HepG2 (cell line): ENCODE results near the gene SLC9A8. TPM values are rescaled to one million over a fixed set of nuclear protein-coding genes. Genes with fewer than 3 reads are reported as not detected.
A peak's percentile ranks its signal among the peaks of the same experiment; 100 is the strongest.

ENCODE experiments used
- ARNT ChIP-seq: fragments of 450-650 bp; IDR thresholded peaks from 2 replicates; pipeline ENCODE4 v1.6.1; 2017
- BCL6 ChIP-seq: IDR thresholded peaks from 2 replicates; pipeline ENCODE4 v1.6.1; 2016; ENCODE audit warnings: missing genetic modification reagents, missing compliant biosample characterization
- JUNB ChIP-seq: sonication (generic); formaldehyde crosslinking; IDR thresholded peaks from 2 replicates; pipeline ENCODE4 v1.8.0; 2022; ENCODE audit warnings: missing genetic modification reagents, mild to moderate bottlenecking, borderline replicate concordance
- POLR2AphosphoS5 ChIP-seq: IDR thresholded peaks from 2 replicates; pipeline ENCODE4 v1.6.1; 2012; ENCODE audit warnings: low read depth, low read length
- RARG ChIP-seq: sonication (generic); formaldehyde crosslinking; IDR thresholded peaks from 2 replicates; pipeline ENCODE4 v1.4.0; 2020; ENCODE audit warnings: low read depth, mild to moderate bottlenecking, missing genetic modification reagents
- RFXANK ChIP-seq: IDR thresholded peaks from 2 replicates; pipeline ENCODE4 v1.6.1; 2016
- TP53 ChIP-seq: sonication (generic); formaldehyde crosslinking; conservative IDR thresholded peaks from 2 replicates; pipeline ENCODE4 v1.4.0; 2020; ENCODE audit warnings: missing genetic modification reagents
- ZNF557 ChIP-seq: sonication (generic); formaldehyde crosslinking; IDR thresholded peaks from 2 replicates; pipeline ENCODE4 v1.4.0; 2020; ENCODE audit warnings: missing genetic modification reagents
- ZNF562 ChIP-seq: sonication (generic); formaldehyde crosslinking; IDR thresholded peaks from 2 replicates; pipeline ENCODE4 v1.8.0; 2022; ENCODE audit warnings: missing genetic modification reagents, borderline replicate concordance
- polyA plus RNA-seq, 8 experiments: library from polyadenylated mRNA; depleted of rRNA in 3 of 8; stranded (reverse) in 7 of 8; unstranded in 1 of 8; fragments of >200 nt; fragmentation: Illumina TruSeq in 4 of 8; extraction: Trizol in 4 of 8; gene quantifications; 2 replicates each; pipeline versions ENCODE4 v1.2.1 to v1.2.3, GENCODE V29; 2011 to 2016; ENCODE audit warnings: low read depth in 4 of 8, missing spikeins in 1 of 8, mixed read lengths in 1 of 8; ENCODE audit not compliant: insufficient read depth in 1 of 8
- total RNA-seq, 5 experiments: library from RNA; depleted of rRNA; stranded (reverse); fragments of >200 nt; fragmentation: Illumina TruSeq; extraction: Trizol; gene quantifications; 2 replicates each; pipeline ENCODE4 v1.2.3, GENCODE V29; 2016; ENCODE audit warnings: low read depth in 1 of 5
- TF ChIP-seq, protein P1 (sequence below): sonication (generic); formaldehyde crosslinking; IDR thresholded peaks from 2 replicates; pipeline ENCODE4 v1.4.0; 2020; ENCODE audit warnings: mild to moderate bottlenecking, missing genetic modification reagents
- TF ChIP-seq, protein P2 (sequence below): IDR thresholded peaks from 2 replicates; pipeline ENCODE4 v1.6.1; 2016; ENCODE audit warnings: missing biosample characterization, missing genetic modification reagents, low read depth
- TF ChIP-seq, protein P3 (sequence below): sonication (generic); formaldehyde crosslinking; conservative IDR thresholded peaks from 2 replicates; pipeline ENCODE4 v1.4.0; 2020; ENCODE audit warnings: missing genetic modification reagents
- TF ChIP-seq, protein P4 (sequence below): sonication (generic); formaldehyde crosslinking; IDR thresholded peaks from 2 replicates; pipeline ENCODE4 v1.4.0; 2020; ENCODE audit warnings: missing genetic modification reagents
- TF ChIP-seq, protein P5 (sequence below): sonication (generic); formaldehyde crosslinking; IDR thresholded peaks from 2 replicates; pipeline ENCODE4 v1.5.0; 2020; ENCODE audit warnings: missing genetic modification reagents, mild to moderate bottlenecking, borderline replicate concordance
- TF ChIP-seq, protein P6 (sequence below): IDR thresholded peaks from 2 replicates; pipeline ENCODE4 v1.6.1; 2016; ENCODE audit warnings: low read depth

SLC9A8 gene
- total and polyA plus RNA-seq, 2 of the 13 experiments (the other 11 are each of a cell fraction or from before 2014, with no cell fraction given): 4.1 to 7.4 TPM

DNA sequence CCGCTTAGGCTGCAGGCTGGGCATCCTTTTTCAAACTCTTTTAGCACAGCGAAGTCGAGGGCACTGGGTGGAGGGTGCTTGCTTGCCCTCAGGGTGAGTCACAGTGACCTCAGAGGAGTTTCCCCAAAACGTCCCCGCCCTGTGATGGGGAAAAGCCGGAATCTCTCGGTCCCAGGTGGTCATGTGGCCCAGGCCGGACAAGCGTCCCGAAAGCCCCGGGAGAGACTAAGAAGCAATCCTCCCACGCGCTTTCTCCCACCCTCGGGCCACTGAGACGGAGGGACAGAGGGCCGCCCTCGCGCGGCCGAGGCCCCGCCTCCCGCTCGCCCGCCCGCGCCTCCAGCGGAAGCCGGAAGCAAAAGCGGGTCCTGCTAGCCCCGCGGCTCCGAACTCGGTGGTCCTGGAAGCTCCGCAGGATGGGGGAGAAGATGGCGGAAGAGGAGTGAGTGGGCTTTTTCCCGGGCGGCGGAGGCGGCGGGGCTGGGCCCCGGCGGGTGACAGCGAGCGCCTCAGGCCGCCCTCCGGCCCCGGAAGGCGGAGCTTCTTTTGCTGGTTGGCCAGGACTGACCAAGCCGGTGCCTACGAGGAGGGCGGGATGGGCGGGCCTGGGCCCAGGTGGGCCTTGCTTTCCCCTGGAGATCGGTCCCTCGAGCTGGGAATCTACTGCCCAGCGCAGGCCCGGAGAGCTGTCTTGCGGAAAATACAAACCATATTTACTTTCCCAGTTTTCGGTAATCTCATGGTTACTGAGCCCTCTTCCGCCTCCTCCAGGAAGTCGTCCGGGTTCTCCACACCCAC lies at the start of gene SLC9A8 (continued):
- TF ChIP-seq JUNB (CRISPR knock-in tag) (no peak), POLR2AphosphoS5 (peak; percentile 90), RFXANK (CRISPR knock-in tag) (no peak), ZNF562 (CRISPR knock-in tag) (no peak), BCL6 (CRISPR knock-in tag) (no peak), RARG (CRISPR knock-in tag) (no peak), ZNF557 (CRISPR knock-in tag) (no peak; the same call in none of the 2 replicates), TP53 (CRISPR knock-in tag) (0 out of 2 replicates have a peak, but pooled peaks have one; percentile 80), ARNT (no peak)
- TF ChIP-seq, protein P1, sequence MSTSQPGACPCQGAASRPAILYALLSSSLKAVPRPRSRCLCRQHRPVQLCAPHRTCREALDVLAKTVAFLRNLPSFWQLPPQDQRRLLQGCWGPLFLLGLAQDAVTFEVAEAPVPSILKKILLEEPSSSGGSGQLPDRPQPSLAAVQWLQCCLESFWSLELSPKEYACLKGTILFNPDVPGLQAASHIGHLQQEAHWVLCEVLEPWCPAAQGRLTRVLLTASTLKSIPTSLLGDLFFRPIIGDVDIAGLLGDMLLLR (CRISPR knock-in tag): peak; percentile 46; the same call in 1 of the 2 replicates
- TF ChIP-seq, protein P2, sequence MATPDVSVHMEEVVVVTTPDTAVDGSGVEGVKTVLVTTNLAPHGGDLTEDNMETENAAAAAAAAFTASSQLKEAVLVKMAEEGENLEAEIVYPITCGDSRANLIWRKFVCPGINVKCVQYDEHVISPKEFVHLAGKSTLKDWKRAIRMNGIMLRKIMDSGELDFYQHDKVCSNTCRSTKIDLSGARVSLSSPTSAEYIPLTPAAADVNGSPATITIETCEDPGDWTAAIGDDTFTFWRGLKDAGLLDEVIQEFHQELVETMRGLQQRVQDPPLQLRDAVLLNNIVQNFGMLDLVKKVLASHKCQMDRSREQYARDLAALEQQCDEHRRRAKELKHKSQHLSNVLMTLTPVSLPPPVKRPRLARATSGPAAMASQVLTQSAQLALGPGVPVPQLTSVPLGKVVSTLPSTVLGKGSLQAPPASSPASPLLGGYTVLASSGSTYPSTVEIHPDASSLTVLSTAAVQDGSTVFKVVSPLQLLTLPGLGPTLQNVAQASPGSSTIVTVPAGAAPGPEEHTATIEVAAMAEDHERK (CRISPR knock-in tag): no peak
- TF ChIP-seq, protein P3, sequence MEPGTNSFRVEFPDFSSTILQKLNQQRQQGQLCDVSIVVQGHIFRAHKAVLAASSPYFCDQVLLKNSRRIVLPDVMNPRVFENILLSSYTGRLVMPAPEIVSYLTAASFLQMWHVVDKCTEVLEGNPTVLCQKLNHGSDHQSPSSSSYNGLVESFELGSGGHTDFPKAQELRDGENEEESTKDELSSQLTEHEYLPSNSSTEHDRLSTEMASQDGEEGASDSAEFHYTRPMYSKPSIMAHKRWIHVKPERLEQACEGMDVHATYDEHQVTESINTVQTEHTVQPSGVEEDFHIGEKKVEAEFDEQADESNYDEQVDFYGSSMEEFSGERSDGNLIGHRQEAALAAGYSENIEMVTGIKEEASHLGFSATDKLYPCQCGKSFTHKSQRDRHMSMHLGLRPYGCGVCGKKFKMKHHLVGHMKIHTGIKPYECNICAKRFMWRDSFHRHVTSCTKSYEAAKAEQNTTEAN (CRISPR knock-in tag): no peak
- TF ChIP-seq, protein P4, sequence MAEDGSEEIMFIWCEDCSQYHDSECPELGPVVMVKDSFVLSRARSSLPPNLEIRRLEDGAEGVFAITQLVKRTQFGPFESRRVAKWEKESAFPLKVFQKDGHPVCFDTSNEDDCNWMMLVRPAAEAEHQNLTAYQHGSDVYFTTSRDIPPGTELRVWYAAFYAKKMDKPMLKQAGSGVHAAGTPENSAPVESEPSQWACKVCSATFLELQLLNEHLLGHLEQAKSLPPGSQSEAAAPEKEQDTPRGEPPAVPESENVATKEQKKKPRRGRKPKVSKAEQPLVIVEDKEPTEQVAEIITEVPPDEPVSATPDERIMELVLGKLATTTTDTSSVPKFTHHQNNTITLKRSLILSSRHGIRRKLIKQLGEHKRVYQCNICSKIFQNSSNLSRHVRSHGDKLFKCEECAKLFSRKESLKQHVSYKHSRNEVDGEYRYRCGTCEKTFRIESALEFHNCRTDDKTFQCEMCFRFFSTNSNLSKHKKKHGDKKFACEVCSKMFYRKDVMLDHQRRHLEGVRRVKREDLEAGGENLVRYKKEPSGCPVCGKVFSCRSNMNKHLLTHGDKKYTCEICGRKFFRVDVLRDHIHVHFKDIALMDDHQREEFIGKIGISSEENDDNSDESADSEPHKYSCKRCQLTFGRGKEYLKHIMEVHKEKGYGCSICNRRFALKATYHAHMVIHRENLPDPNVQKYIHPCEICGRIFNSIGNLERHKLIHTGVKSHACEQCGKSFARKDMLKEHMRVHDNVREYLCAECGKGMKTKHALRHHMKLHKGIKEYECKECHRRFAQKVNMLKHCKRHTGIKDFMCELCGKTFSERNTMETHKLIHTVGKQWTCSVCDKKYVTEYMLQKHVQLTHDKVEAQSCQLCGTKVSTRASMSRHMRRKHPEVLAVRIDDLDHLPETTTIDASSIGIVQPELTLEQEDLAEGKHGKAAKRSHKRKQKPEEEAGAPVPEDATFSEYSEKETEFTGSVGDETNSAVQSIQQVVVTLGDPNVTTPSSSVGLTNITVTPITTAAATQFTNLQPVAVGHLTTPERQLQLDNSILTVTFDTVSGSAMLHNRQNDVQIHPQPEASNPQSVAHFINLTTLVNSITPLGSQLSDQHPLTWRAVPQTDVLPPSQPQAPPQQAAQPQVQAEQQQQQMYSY (CRISPR knock-in tag): 0 out of 2 replicates have a peak, but pooled peaks have one; percentile 15
- TF ChIP-seq, protein P5, sequence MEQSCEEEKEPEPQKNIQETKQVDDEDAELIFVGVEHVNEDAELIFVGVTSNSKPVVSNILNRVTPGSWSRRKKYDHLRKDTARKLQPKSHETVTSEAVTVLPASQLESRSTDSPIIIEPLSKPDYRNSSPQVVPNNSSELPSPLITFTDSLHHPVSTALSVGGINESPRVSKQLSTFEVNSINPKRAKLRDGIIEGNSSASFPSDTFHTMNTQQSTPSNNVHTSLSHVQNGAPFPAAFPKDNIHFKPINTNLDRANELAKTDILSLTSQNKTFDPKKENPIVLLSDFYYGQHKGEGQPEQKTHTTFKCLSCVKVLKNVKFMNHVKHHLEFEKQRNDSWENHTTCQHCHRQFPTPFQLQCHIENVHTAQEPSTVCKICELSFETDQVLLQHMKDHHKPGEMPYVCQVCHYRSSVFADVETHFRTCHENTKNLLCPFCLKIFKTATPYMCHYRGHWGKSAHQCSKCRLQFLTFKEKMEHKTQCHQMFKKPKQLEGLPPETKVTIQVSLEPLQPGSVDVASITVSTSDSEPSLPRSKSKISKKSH (CRISPR knock-in tag): peak; percentile 32; the same call in 1 of the 2 replicates
- TF ChIP-seq, protein P6, sequence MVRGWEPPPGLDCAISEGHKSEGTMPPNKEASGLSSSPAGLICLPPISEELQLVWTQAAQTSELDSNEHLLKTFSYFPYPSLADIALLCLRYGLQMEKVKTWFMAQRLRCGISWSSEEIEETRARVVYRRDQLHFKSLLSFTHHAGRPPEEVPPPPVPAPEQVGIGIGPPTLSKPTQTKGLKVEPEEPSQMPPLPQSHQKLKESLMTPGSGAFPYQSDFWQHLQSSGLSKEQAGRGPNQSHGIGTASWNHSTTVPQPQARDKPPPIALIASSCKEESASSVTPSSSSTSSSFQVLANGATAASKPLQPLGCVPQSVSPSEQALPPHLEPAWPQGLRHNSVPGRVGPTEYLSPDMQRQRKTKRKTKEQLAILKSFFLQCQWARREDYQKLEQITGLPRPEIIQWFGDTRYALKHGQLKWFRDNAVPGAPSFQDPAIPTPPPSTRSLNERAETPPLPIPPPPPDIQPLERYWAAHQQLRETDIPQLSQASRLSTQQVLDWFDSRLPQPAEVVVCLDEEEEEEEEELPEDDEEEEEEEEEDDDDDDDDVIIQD (CRISPR knock-in tag): peak; percentile 65; the same call in 1 of the 2 replicates
